ENCODE results near the gene TNFRSF12A.

DNA sequence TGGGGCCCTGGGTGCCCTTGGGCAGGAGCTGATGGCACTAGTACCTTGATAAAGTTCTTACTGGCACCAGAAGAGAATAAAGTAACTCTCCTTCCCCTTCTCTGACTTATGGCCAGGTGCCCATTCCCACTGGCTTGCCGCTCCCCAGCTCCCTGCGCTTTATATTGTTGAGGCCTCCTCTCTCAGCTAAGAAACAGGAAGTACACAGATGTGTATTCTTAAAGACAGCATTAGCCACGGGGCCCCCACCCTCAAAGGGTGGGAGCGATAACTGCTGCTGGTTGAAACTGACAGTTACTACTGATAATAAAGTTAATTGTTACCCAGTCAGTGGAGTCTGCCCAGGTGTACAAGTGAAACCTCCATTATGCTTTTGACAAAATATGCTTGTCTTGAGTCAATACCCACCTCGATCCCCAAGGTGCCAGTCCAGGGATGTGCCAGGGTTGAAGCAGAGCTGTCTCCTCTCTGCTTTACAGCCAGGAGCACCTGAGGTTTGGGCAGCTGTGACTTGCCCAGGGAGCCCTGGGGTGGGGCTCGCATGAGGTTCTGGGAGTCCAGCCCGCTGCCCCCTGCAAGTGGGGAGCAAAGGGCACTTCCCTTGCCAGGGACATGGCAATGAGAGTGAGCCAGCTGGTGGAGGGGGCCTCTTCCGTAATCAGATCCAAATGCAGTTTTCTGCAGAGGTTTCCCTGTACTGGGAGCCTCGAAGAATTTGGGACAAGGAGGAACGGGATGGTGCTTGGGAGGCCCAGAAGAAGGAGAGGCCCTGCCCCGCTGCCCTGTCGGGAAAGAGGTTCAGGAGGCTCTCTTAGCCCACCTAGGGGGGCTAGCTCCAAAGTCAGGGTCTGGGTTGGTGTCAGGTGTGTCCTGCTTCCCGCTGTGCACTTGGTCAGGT lies 12.9 kb upstream of the TNFRSF12A start:
- TF ChIP-seq, protein P1, sequence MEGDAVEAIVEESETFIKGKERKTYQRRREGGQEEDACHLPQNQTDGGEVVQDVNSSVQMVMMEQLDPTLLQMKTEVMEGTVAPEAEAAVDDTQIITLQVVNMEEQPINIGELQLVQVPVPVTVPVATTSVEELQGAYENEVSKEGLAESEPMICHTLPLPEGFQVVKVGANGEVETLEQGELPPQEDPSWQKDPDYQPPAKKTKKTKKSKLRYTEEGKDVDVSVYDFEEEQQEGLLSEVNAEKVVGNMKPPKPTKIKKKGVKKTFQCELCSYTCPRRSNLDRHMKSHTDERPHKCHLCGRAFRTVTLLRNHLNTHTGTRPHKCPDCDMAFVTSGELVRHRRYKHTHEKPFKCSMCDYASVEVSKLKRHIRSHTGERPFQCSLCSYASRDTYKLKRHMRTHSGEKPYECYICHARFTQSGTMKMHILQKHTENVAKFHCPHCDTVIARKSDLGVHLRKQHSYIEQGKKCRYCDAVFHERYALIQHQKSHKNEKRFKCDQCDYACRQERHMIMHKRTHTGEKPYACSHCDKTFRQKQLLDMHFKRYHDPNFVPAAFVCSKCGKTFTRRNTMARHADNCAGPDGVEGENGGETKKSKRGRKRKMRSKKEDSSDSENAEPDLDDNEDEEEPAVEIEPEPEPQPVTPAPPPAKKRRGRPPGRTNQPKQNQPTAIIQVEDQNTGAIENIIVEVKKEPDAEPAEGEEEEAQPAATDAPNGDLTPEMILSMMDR (conservative IDR thresholded peaks at IDR 0.05 in 1 of 2, IDR thresholded peaks at IDR 0.05 in 1 of 2; ENCODE audit: low read depth in 1 of 2, low read length in 2 of 2): no peak
- no peak for TF ChIP-seq EZH2 (IDR thresholded peaks at IDR 0.05; ENCODE audit: low read length, missing control alignments)
